ENCODE data around the gene PIK3CD. TPM values are rescaled to one million over a fixed set of nuclear protein-coding genes. Genes with fewer than 3 reads are reported as not detected.

The PIK3CD gene
- total RNA-seq, 2 experiments from 2014 or later = 13.6 to 37.1 TPM

- TF ChIP-seq EZH2phosphoT487 (IDR thresholded peaks at IDR 0.05; ENCODE audit: borderline replicate concordance, low read depth, low read length) (no peak), CTCF (conservative IDR thresholded peaks at IDR 0.05; ENCODE audit: low read length) (peak; percentile 89)
- ChIA-PET POLR2A (interaction anchor here (0.6 to 1.4 kb wide), 4 partner anchors 9 to 61 kb away, joined by 3 to 5 read pairs (median 4); no protein-coding TSS in a partner anchor), CTCF (ENCODE audit: unreplicated experiment) (interaction anchor here (0.6 to 1.1 kb wide), 3 partner anchors 26 to 170 kb away, joined by 3 to 4 read pairs (median 3); no protein-coding TSS in a partner anchor)
- Histone ChIP-seq H3K79me2 (ENCODE audit: insufficient read depth, low read depth, low read length) (no peaks in the 10 kb centered on the region), H3K27ac (ENCODE audit: low read depth, low read length, poor library complexity, severe bottlenecking) (no peak overlapping the region), H3K4me2 (ENCODE audit: low read length) (no peak overlapping the region), H3K9me2 (ENCODE audit: insufficient read depth, low read length) (no peaks in the 10 kb centered on the region), H4K20me1 (ENCODE audit: insufficient read depth, low read length) (no peaks in the 10 kb centered on the region), H3K9me3 (ENCODE audit: low read length) (no peaks in the 10 kb centered on the region), H2AFZ (ENCODE audit: low read length) (no peak overlapping the region), H3K4me1 (ENCODE audit: insufficient read depth, low read length, poor library complexity, severe bottlenecking) (no peaks in the 10 kb centered on the region), H3K4me3 (ENCODE audit: low read depth, low read length, poor library complexity, severe bottlenecking) (no peak overlapping the region), H3K36me3 (ENCODE audit: insufficient read depth, low read length) (peaks cover 20% of the 10 kb centered on the region; the same call in 1 of the 2 replicates)
- intact Hi-C loops (cut with micrococcal nuclease; ENCODE audit: unreplicated experiment) = no loop called here
- DNase-seq (ENCODE audit: low spot score) = peak; percentile 70
- BruUV-seq (replicated peaks) = no TSS peak
Observed at GRCh38 chr1:9615316-9616063, 36.0 kb upstream of the PIK3CD start.

DNA sequence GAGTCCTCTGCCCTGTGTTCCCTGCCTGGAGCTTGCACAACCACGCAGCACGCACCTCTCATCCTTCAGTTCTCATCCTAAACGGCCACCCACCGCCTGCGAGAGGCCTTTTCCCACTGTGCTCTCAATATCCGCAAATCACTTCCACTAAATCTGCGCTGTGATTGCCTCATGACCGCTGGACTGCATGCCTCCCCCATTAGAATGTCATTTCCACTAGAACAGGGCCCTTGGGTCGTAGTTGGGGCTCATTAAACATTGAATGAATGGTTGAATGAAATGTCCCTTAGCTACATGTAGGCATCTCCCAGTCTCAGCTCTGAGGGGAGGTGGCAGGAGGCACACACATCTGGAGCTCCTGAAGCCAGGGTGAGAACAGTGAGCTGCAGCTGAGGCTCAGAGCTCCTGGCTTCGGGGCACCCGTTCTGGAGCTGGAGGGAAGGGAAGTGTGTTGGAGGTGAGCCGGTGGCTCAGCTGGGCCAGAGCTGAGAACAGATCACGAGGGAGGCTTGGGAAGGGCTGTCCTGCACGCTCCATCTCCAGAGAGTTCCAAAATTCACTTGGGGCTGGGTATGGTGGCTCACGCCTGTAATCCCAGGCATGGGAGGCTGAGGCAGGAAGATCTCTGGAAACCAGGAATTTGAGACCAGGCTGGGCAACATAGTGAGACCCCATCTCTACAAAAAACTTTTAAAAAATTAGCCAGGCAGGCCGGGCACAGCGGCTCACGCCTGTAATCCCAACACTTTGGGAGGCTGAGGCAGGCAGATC, 32.4 kb upstream of the PIK3CD start:
- Histone ChIP-seq H2AFZ (ENCODE audit: low read length) (no peak overlapping the region), H3K36me3 (ENCODE audit: insufficient read depth, low read length) (no peaks in the 10 kb centered on the region), H3K4me1 (ENCODE audit: insufficient read depth, low read length, poor library complexity, severe bottlenecking) (no peaks in the 10 kb centered on the region), H3K27ac (ENCODE audit: low read depth, low read length, poor library complexity, severe bottlenecking) (no peak overlapping the region), H3K9me3 (ENCODE audit: low read length) (no peaks in the 10 kb centered on the region), H3K79me2 (ENCODE audit: insufficient read depth, low read depth, low read length) (no peaks in the 10 kb centered on the region), H3K4me3 (ENCODE audit: low read depth, low read length, poor library complexity, severe bottlenecking) (no peak overlapping the region), H3K4me2 (ENCODE audit: low read length) (no peak overlapping the region), H3K9me2 (ENCODE audit: insufficient read depth, low read length) (no peaks in the 10 kb centered on the region), H4K20me1 (ENCODE audit: insufficient read depth, low read length) (no peaks in the 10 kb centered on the region)
- intact Hi-C loops (cut with micrococcal nuclease; ENCODE audit: unreplicated experiment) = no loop called here
- TF ChIP-seq EZH2phosphoT487 (IDR thresholded peaks at IDR 0.05; ENCODE audit: borderline replicate concordance, low read depth, low read length) = no peak
- no peak for TF ChIP-seq CTCF (conservative IDR thresholded peaks at IDR 0.05; ENCODE audit: low read length)
- DNase-seq (ENCODE audit: low spot score) = no peak
- POLR2A ChIA-PET = interaction anchor here (0.7 kb wide), 1 partner anchor 319 kb away, joined by 3 read pairs; no protein-coding TSS in a partner anchor
- BruUV-seq (replicated peaks) = no TSS peak
- CTCF ChIA-PET (ENCODE audit: unreplicated experiment) = no interaction called here
